Epithelial cell of esophagus (primary cell): ENCODE results near the gene NRROS.
"Not testable (repeated sequence)": the region's sequence is repeated elsewhere in the genome, so short reads cannot be mapped to it uniquely, and the experiment has no call there.

Source experiments
- DNase-seq: peaks from one replicate; pipeline ENCODE4 v3.0.0; 2010; ENCODE audit warnings: low read depth
- H3K4me3 ChIP-seq: 2 replicates; pipeline ENCODE4 v1.5.1; 2011; ENCODE audit warnings: mild to moderate bottlenecking, low read length, control low read depth
- TF ChIP-seq, protein P1 (sequence below): IDR thresholded peaks from 2 replicates; pipeline ENCODE4 v1.5.1; 2011; ENCODE audit warnings: low read depth, mild to moderate bottlenecking, low read length, control low read depth, inconsistent platforms; ENCODE audit not compliant: insufficient read depth; ENCODE audit errors: missing control alignments

The NRROS gene

DNA sequence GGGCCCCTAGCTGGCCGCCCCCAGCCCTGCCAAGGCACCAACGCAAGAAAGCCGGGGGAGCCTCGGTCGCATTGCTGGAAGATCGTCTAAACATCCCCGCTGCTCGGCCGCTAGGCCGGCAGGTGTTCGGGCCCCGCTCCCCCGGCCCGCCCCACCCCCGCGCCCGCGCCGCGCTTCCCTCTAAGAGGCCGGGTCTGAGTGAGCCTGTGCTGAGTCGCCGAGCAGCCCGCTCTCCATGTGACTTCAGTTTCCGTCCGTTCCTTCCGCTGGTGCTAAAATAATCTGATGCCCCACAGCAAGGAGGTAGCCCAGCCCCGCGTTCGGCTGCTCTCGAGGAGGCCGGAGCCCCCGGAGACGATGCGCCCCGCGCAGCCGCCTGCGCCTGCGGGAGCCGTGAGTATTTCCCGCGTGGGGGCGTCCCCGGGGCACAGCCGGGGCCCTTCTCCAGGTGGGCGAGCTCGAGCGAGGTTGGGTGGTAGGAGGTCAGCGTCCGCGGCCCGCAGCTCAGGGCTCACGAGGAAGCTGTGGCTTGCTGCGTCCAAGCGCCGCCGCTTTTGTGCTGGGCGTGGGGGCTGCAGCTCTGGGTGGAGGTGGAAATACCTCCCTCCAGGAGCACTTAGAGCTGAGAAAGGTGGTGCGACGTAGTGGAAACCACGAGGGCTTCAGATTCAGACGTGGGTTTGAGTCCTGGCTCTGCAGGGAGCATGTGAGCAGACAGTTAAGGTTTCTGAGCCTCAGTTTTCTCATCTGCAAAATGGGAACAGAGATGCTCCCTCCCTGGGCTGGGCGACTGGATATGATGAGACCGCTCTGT is at the start of gene NRROS:
Gene NRROS (plus strand): TSS at position 212 of the 814 bp plus-strand sequence. CDS start 14,846 bp downstream, outside the sequence.
- peak within 1 kb of the TSS; percentile 29 for H3K4me3 ChIP-seq
- peak; percentile 45 for DNase-seq
- TF ChIP-seq, protein P1, sequence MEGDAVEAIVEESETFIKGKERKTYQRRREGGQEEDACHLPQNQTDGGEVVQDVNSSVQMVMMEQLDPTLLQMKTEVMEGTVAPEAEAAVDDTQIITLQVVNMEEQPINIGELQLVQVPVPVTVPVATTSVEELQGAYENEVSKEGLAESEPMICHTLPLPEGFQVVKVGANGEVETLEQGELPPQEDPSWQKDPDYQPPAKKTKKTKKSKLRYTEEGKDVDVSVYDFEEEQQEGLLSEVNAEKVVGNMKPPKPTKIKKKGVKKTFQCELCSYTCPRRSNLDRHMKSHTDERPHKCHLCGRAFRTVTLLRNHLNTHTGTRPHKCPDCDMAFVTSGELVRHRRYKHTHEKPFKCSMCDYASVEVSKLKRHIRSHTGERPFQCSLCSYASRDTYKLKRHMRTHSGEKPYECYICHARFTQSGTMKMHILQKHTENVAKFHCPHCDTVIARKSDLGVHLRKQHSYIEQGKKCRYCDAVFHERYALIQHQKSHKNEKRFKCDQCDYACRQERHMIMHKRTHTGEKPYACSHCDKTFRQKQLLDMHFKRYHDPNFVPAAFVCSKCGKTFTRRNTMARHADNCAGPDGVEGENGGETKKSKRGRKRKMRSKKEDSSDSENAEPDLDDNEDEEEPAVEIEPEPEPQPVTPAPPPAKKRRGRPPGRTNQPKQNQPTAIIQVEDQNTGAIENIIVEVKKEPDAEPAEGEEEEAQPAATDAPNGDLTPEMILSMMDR, result no peak

DNA sequence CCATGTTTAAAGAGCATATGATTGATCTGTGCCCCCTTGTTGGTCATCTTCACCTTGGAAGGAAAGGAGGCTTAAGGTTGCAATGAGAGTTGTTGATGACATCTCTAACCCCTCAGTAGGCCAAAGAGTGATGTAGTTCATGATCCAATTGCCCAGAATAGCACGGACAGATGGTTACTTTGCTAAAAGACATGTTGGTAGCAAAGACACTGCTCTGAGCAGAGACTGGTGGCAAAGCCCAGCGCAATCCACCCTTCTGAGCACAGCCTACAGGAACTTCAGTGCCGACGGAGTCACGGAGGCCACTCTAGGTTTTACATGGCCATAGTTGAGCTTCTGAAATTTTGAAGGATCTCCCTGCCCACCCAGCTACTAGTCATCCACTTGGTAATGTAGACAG is 49.2 kb upstream of the NRROS start:
- TF ChIP-seq, protein P1, result no peak
- no peak for DNase-seq
- H3K4me3 ChIP-seq, result no peak overlapping the region

DNA sequence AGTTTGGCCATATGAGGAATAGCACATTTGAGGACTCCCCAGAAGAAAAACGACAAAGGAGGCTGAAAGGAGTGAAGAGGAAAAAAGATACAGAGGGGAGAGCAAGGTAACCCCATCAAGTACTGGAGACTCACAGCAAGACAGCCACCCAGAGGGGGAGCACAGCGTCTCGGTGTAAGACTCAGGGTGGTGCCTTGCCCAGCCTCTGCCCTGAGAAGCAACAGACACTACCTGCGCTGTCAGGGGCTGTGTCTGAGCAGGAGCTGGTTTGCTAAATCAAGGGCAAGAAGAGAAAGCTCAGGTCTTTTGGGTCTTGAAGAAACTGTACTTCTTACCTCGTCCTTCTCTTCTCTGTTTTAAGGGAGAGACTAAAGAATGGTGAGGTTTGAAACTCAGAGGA is 43.1 kb upstream of the NRROS start:
- no peak overlapping the region for H3K4me3 ChIP-seq
- TF ChIP-seq, protein P1, result no peak
- DNase-seq, result no peak

DNA sequence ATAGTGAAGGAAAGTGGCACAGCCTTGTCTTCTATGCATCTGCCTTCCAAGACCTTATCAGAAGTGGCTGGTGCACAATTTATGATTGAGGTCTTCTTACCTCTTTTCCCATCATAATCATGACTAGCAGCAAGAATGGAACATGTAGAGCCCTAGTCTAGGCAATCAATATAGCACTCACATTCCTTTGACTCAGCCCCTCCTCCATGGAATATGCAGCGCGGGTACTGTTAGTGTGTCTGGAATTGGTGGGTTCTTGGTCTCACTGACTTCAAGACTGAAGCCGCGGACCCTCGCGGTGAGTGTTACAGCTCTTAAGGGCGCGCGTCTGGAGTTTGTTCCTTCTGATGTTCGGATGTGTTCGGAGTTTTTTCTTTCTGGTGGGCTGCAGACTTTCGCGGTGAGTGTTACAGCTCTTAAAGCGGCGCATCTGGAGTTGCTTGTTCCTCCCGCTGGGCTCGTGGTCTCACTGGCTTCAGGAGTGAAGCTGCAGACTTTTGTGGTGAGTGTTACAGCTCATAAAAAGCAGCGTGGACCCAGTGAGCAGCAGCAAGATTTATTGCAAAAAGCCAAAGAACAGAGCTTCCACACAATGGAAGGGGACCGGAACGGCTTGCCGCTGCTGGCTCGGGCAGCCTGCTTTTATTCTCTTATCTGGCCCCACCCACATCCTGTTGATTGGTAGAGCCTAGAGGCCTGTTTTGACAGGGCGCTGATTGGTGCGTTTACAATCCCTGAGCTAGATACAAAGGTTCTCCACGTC is 41.3 kb upstream of the NRROS start:
- H3K4me3 ChIP-seq, DNase-seq: not testable (repeated sequence)

DNA sequence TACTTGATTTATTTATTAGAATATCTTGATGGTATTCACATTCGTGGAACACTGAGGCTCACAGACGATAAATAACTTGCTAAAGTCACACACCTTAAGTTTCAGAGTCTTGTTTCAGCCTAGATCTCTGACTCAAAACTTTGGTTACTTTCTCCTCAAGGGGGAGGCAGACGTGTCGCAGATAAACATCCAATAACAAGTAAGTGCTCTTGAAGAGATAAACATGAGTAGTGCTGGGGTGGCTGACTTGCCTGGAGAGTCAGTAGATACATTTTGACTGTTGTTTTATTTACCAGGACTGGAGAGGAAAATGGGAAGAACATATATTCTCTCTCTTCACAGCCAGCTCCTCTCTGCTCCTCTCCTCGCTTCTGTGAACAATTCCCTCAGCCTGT is 39.8 kb upstream of the NRROS start:
- no peak overlapping the region for H3K4me3 ChIP-seq
- TF ChIP-seq, protein P1, result no peak
- DNase-seq, result peak; percentile 23

DNA sequence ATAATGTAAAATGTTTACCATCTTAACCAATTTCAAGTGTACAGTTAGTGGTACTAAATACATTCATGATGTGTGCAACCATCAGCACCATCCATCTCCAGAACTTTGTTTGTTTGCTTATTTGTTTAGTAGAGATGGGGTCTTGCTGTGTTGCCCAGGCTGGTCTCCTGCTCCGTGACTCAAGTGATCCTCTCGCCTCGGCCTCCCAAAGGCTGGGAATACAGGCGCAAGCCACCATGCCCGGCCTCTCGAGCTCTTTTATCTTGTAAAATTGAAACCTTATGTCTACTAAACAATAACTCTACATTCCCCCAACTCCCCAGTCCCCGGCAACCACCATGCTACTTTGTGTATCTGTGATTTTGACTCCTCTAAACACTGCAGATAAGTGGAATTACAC is 39.1 kb upstream of the NRROS start:
- no peak for DNase-seq
- TF ChIP-seq, protein P1, result no peak
- no peak overlapping the region for H3K4me3 ChIP-seq

DNA sequence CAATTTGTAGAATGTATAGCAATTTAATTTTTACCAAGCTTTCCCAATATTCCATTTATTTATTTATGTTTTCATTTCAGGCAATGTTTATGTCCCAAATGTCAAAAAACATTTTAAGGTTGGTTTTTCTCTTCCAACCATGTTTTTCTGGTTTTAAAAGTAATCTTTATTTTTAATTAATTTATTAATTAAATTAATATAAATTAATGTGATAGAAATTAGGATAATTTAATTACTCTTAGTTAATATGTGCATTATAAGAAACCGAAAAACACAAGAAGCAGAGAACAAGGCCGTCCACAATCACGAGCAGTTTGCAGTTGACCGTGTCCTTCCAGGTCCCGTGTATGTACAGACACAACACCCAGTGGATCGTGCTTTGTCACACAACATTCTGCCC is 36.8 kb upstream of the NRROS start:
- no peak for DNase-seq
- no peak overlapping the region for H3K4me3 ChIP-seq
- TF ChIP-seq, protein P1, result no peak
